Parathyroid adenoma (tissue), 2 donors: ENCODE results near the gene PLEKHF1.

ENCODE experiments used
- H2AFZ ChIP-seq: fragments of 300-600 bp; sonication (generic); one replicate; pipeline ENCODE4 v1.7.0; 2017; ENCODE audit warnings: antibody characterized with exemption, mild to moderate bottlenecking
- H3K27ac ChIP-seq: fragments of 300-600 bp; sonication (generic); one replicate; pipeline ENCODE4 v1.7.0; 2017
- H3K27me3 ChIP-seq: fragments of 300-600 bp; sonication (generic); one replicate; pipeline ENCODE4 v1.7.0; 2017; ENCODE audit warnings: low read length; ENCODE audit not compliant: control insufficient read depth, insufficient read depth
- H3K36me3 ChIP-seq: fragments of 300-600 bp; sonication (generic); one replicate; pipeline ENCODE4 v1.7.0; 2017; ENCODE audit warnings: low read length; ENCODE audit not compliant: control insufficient read depth, insufficient read depth
- H3K4me1 ChIP-seq: fragments of 300-600 bp; sonication (generic); one replicate; pipeline ENCODE4 v1.7.0; 2017; ENCODE audit warnings: control low read depth
- H3K4me2 ChIP-seq: fragments of 300-600 bp; sonication (generic); one replicate; pipeline ENCODE4 v1.7.0; 2017; ENCODE audit warnings: low read length
- H3K4me3 ChIP-seq: fragments of 300-600 bp; sonication (generic); one replicate; pipeline ENCODE4 v1.7.0; 2017; ENCODE audit warnings: low read depth, low read length
- H3K79me2 ChIP-seq: fragments of 300-600 bp; sonication (generic); one replicate; pipeline ENCODE4 v1.7.0; 2017; ENCODE audit warnings: control low read depth
- H3K9ac ChIP-seq: fragments of 300-600 bp; sonication (generic); one replicate; pipeline ENCODE4 v1.7.0; 2017; ENCODE audit warnings: mild to moderate bottlenecking
- H3K9me3 ChIP-seq: fragments of 300-600 bp; sonication (generic); one replicate; pipeline ENCODE4 v1.7.0; 2017; ENCODE audit warnings: low read length; ENCODE audit not compliant: control insufficient read depth
- TF ChIP-seq, protein P1 (sequence below): fragments of 300-600 bp; sonication (generic); IDR thresholded peaks from one replicate; pipeline ENCODE4 v1.7.0; 2017; ENCODE audit warnings: antibody characterized with exemption, mild to moderate bottlenecking
- donor health status: primary hyperparathyroidism.

The PLEKHF1 gene

DNA sequence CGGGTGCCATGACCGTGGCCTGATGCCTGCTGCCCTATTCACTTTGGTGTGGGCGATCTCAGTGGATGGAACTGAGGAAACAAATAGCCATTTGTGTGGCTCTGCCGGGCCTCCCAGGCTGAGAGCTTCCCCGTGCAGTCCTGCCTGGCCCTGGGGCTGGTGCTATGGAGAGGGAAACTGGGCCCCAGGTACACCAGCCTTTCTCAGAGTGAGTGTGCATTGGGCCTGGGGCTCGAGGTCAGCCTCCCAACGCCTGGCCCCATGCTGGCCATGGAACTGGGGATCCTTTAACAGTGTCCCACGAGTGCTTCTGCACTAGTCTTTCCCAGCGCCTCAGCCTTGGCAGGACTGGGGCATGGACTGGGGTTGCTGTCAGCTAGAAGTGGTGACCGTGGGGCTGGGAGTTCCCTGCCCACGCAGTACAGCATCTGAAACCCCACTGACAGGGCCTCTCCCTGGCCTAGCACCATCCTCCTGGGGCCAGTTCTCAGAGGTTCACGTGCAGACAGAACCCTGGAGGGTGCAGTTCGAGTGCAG, 10.5 kb downstream of the PLEKHF1 start:
- Histone ChIP-seq H3K36me3 (no peaks in the 10 kb centered on the region), H3K27ac (no peak overlapping the region), H3K27me3 (no peaks in the 10 kb centered on the region), H3K9ac (no peak overlapping the region), H2AFZ (no peak overlapping the region), H3K4me2 (no peak overlapping the region), H3K4me3 (no peak overlapping the region), H3K4me1 (peaks cover 37% of the 10 kb centered on the region), H3K9me3 (no peaks in the 10 kb centered on the region), H3K79me2 (peaks cover 27% of the 10 kb centered on the region)
- TF ChIP-seq, protein P1, sequence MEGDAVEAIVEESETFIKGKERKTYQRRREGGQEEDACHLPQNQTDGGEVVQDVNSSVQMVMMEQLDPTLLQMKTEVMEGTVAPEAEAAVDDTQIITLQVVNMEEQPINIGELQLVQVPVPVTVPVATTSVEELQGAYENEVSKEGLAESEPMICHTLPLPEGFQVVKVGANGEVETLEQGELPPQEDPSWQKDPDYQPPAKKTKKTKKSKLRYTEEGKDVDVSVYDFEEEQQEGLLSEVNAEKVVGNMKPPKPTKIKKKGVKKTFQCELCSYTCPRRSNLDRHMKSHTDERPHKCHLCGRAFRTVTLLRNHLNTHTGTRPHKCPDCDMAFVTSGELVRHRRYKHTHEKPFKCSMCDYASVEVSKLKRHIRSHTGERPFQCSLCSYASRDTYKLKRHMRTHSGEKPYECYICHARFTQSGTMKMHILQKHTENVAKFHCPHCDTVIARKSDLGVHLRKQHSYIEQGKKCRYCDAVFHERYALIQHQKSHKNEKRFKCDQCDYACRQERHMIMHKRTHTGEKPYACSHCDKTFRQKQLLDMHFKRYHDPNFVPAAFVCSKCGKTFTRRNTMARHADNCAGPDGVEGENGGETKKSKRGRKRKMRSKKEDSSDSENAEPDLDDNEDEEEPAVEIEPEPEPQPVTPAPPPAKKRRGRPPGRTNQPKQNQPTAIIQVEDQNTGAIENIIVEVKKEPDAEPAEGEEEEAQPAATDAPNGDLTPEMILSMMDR: no peak

DNA sequence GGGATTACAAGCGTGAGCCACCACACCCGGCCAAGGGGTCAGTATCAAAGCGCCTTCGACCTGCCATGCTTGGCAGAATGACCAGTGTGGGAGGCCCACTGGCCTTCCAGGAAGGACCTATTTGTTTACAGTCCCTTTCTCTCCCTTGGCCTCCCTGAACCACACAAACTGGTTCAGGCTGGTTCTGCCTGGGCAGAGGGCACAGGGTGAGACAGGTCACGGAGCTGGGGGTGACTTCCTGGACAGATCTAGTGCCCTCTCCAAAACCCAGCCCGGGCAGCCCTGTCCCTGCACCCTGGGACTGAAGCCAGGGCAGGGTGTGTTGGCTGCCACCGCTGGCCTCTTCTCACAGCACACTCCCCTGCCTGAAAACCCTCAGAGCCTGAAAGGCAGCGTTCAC, 11.3 kb downstream of the PLEKHF1 start:
- Histone ChIP-seq H3K9ac (no peak overlapping the region), H2AFZ (no peak overlapping the region), H3K27ac (peak overlapping the region; percentile 56), H3K4me3 (no peak overlapping the region), H3K9me3 (no peaks in the 10 kb centered on the region), H3K79me2 (peaks cover 26% of the 10 kb centered on the region), H3K27me3 (no peaks in the 10 kb centered on the region), H3K4me1 (peaks cover 28% of the 10 kb centered on the region), H3K36me3 (no peaks in the 10 kb centered on the region), H3K4me2 (no peak overlapping the region)
- TF ChIP-seq, protein P1: no peak

DNA sequence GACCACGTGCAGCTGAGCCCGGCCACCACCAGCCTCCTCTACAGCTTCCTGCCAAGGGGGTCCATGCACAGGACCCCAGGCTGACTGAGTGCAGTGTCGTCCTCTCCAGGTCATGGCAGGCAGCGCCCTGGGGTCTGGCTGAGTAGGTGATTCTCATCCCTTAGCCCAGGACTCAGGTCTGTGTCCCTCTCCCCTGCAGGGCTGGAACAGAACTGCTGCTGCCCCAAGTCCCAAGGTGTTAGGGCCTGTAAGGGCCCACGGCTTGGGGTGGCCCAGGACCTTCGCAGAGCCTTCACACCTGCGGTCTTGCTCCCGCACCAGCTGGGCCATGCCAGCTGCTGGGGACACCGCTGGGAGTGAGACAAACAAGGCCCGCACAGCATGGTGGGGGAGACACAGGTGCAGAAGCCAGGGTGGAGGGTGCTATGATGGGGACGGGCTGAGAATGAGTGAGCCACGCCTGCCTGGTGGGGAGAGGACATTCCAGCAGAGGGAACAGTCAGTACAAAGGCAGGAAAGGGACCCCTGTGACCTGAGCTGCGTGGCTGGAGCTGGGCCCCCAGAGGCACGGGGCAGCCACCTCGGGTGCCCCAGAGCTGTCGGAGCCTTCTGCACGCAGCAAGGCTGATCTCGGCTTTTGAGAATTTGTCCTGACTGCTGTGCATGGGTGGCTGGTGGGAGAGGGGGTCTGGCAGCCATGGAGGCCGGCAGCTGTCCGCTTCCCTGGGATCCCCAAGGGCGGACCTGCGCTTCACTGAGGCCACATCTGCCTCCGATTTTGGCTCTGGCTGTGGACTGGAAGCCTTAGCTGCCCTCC, 11.9 kb downstream of the PLEKHF1 start:
- Histone ChIP-seq H3K9ac (no peak overlapping the region), H2AFZ (no peak overlapping the region), H3K4me3 (no peak overlapping the region), H3K79me2 (peaks cover 21% of the 10 kb centered on the region), H3K4me2 (no peak overlapping the region), H3K36me3 (no peaks in the 10 kb centered on the region), H3K9me3 (no peaks in the 10 kb centered on the region), H3K27ac (peak overlapping the region; percentile 56), H3K27me3 (no peaks in the 10 kb centered on the region), H3K4me1 (peaks cover 22% of the 10 kb centered on the region)
- TF ChIP-seq, protein P1: no peak

DNA sequence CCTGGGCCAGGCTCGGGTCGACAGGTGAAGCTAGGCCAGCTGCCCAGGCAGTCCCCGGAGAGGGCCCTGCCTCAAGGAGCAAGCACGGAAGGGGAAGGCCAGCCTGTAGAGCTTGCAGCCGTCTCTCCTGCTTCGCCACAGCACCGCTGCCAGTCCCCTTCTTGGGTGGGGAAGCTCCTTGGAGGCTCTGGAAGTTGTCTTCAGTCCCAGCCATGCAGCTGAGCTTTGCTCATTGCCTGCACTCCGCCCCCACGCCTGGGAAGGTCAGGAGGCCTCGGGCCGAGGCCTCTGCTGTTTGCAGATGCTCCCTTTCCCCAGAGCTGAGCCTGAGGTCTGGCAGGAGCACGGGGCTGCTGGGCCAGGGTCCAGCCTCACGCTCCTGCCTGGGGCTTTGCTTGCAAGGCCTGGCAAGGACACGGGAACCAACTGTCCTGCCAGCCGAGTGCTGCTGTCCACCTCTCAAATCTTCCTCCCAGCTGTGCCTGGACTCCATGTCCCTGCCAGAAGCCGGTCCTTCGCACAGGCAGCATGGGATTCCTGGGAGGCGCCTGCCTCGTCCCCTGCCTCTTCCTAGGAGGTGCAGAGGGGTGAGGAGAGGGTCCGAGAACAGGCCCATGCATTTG, 13.3 kb downstream of the PLEKHF1 start:
- Histone ChIP-seq H3K9ac (no peak overlapping the region), H2AFZ (no peak overlapping the region), H3K4me2 (no peak overlapping the region), H3K4me3 (no peak overlapping the region), H3K36me3 (no peaks in the 10 kb centered on the region), H3K27ac (no peak overlapping the region), H3K9me3 (no peaks in the 10 kb centered on the region), H3K79me2 (peaks cover 14% of the 10 kb centered on the region), H3K4me1 (peaks cover 13% of the 10 kb centered on the region), H3K27me3 (no peaks in the 10 kb centered on the region)
- TF ChIP-seq, protein P1: no peak
